GM19099 (cell line): ENCODE data around the gene FOXJ1.

ENCODE experiments used
- POLR2A ChIP-seq: IDR thresholded peaks from 3 replicates; pipeline ENCODE4 v1.6.1; 2011; ENCODE audit warnings: low read depth; ENCODE audit not compliant: insufficient read length; ENCODE audit errors: extremely low read depth

The FOXJ1 gene

DNA sequence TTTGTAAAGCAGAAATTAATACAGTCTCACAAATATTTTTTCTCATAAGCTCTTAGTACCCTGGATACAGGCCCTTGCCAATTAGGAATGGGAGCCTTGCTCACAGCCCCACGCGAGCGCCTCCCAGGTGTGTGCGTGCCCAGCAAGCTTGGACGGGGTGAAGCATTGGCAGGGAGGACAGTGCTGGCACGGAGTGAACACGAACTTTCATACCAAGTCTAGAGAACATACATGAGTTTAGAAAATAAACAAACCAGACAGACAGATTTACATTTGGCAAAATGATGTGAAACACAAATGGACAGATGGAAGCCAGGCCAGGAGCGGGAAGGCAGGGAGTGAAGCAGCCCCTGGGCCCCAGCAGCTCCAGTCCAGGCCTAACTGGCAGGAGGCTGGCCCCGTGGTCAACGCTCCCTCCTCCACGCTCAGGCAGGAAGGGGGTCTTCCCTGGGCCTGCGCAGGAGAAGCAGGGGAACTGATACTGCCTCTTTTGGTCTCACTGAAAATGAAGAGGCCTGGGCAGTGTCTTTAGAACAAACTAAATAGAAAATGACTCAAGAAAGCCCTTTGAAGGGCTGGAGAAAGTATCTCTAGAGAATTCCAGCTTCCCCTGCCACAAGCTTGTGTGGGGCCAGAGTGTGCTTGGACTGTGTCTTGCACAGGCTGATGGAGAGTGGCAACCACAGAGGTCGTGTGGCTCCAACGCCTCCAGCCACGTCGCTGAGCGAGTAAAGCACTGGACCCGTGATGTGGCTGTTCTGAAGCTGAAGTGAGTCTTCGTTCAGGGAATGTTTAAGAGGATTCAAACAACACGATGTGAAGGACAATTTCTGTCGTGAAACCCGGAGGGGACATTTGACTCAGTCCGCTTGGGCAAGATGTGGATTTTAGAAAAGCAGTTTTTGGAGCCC lies 9.9 kb upstream of the FOXJ1 start:
- TF ChIP-seq POLR2A, result no peak

DNA sequence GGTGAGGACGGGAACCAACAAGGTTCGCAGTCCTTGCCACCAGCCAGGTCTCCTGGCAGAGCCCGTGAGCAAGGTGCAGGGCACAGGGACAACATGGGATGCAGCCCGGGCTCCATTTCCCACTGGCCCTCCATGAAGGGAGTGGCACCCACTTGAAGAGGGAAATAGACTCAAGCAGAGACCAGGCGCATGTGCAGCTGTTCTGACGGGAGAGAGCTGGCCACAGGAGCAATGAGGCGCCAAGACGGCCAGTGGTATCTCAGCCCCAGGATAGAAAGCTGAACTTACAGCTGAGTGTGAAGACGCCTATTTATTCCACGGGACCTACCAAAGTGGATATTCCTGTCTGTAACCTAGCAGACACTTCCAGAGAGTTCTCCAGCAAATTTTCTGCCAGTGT lies 8.2 kb upstream of the FOXJ1 start:
- no peak for TF ChIP-seq POLR2A

DNA sequence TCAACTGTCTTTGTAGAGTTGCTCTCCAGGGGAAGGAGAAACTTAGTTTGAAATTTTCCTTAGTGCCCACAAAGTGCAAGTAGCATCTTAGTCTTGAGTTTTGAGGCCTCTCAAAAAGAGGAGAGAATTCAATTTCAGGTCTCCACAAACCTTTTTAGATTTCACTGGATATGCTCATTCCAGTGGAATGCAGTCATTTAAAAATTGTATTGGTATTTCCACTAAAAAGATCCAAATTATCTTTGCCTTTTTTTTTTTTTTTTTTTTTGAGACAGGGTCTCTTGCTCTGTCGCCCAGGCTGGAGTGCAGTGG lies 6.9 kb upstream of the FOXJ1 start:
- no peak for TF ChIP-seq POLR2A

DNA sequence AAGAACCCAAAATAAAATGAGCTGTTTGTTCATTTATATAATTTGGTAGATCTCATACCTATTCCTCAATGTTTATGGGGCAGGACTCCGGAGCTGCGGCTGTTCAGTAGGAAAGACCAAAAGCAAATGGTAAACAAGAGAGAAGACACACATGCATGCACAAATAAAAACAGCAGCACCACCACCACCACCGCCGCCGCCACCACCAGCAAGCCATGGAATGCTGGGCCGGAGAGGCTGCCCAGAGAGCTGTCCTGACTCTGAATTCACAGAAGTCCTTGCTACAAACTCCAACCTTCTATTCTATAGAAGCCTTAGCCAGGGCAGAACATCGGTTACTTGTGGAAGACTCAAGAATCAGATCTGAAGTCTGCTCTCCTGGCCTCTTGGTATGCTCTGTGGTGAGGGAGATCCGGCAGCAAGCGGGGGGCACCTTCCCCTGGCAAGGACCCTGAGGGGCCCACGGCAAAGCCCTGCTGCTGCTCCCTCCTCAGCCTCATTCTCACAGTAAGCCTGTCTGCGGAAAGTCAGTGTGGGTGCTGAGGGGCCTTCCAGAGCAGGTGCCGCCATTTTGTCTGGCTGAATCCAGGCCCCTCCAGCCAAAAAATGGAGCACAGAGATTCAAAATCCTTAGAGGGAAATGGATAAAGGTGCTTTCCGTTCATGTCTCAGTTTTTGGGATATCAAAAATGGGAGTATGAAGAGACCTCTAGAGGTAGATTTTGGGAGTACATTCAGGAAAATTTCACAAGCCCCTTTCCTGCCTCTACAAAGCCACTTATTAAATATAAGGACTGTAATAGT lies 6.4 kb upstream of the FOXJ1 start:
- TF ChIP-seq POLR2A, result no peak

DNA sequence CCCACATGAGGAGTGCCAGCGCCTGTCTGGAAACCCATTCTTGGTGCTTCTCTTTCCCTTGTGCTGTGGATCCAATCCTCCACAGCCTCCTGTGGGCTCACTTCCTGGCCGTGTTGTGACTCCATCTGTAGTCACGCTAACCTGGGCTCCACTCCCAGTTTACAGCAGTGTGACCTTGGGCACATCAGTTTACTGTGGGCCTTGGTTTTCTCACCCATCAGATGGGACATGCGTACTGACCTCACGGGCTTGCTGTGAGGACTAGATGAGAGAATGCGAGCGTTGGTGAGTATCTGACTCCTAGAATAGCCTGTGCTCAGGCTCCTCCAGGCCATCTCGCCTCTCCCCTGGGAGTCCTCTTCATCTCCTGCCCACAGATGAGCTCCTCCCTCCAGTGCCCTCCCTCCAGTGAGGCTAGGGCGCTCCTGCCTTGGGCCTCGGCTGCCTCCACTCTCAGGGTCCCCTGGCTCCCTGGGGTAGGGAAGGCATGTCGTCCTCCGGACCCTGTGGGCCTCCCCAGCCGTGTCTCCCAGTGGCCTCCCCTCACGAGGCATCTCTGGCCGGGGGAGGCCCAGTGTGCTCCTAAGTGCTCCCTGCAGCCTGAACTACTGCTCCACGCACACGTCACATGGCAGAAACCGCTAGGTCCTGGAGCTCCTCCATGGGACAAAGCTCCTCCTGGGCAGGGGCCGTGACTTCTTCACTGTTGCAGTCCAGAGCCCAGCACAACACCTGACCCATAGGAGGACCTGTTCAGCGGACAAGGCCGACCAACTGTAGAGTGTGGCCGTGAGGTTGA lies 5.2 kb upstream of the FOXJ1 start:
- no peak for TF ChIP-seq POLR2A

DNA sequence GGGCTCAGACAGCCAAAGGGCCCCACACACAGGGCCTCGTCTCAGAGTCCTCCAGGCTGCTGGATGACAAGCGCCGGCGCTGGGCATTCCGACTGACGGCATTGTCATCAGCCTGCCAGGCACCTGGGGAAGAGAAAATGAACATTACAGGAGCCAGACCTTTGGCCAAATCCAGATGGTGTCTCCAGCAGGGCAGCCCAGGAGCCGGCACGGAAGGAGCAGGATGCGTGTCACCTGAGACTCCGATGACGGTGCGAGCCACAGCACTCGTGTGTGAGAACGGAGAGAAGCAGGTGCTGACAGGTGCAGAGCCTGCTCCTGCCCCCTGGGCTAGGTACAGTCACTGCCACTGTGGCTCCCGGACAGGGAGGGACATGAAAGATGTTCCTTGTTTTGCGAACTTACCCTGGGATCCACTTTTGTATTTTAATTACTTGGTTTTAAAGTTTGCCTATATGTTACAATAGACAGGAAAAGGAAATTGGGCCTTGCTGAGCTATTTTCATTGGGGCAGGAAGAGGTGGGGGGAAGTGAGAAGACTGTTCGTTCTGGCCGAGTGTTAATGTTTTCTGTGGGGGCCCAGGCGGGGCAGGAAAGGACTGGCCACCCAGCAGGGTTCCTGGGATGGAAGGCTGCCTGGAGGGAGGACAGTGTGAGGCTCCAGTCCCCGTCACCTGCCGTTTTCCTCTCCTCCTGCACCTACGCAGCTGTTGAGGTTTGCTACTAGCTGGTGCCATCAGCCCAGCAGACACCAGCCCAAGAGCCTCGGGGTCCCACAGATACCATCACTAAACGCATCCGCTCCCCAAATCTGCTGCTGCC lies 4.4 kb upstream of the FOXJ1 start:
- TF ChIP-seq POLR2A, result peak; percentile 16

DNA sequence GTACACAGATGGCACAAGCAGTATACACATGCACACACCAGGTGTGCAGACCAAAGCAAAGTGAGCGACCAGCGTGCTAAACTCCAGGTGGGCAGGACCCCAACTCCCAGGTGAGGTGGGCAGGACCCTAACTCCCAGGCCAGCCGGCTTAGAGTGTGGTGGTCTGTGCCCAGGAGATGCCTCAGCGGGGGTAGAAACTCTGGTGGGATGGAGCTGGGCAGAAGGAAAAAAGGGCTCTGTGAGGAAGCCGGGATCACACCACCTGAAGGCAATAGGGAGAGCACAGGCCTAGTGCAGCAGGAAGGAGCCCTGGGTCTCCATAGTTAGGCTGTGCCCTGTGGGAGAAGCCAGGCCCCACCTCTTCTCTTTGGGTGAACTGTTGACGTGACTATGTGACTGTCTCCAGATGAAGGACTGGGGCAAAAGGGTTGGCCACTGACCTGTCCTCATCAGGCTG lies 1.6 kb upstream of the FOXJ1 start:
- TF ChIP-seq POLR2A, result no peak

DNA sequence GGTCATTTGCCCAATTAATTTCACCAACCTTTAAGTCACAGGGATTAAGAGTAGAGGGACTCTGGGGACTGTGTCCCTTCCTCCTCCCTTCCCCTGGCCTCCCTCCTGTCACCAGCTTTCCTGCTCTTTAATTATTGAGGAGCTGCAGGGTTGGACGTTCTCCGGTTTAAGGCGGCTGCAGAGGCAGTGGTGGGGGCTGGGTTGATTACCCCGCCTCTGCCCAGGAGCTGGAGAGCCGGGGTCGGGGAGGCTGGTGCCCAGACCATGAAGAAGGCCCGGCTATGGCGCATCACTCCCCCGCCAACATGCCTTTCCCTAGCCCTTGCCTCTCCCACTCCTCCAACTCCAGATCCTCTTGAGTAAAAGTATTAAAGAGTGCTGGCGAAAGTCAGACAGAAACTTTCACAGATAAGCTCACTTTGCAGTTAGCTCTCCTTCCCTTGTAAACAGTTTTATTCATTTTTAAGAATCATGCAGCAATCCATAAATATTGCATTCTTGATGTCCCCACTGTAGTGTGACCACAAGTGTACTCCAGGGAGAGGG lies 1.1 kb upstream of the FOXJ1 start:
- no peak for TF ChIP-seq POLR2A

DNA sequence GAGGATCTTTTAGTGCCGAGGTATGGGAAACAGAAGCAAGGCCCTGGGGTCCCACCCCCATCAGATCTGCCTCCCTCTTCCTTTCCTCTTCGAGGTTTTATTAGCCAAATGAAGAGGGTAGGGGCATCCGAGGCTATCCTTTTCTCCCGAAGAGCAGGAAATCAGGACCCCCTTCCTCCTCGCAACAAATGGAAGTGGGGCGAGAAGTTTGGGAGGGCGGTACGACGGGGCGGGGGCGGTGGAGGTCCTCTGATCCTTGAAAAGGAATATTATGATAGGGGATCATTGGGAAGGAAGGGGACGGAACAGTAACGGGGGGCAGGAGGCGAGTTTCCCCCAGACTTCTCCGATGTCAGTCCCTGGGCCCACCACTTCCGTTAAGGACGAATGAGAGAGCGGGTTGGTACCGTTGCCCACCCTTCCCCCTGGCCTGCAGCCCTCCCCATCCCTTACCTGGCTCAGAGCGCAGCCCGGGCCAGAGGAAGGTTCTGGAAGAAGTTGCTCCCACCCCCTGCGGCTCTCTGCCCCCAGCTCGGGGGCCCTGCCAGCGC lies 309 bp downstream of the FOXJ1 start:
- no peak for TF ChIP-seq POLR2A

DNA sequence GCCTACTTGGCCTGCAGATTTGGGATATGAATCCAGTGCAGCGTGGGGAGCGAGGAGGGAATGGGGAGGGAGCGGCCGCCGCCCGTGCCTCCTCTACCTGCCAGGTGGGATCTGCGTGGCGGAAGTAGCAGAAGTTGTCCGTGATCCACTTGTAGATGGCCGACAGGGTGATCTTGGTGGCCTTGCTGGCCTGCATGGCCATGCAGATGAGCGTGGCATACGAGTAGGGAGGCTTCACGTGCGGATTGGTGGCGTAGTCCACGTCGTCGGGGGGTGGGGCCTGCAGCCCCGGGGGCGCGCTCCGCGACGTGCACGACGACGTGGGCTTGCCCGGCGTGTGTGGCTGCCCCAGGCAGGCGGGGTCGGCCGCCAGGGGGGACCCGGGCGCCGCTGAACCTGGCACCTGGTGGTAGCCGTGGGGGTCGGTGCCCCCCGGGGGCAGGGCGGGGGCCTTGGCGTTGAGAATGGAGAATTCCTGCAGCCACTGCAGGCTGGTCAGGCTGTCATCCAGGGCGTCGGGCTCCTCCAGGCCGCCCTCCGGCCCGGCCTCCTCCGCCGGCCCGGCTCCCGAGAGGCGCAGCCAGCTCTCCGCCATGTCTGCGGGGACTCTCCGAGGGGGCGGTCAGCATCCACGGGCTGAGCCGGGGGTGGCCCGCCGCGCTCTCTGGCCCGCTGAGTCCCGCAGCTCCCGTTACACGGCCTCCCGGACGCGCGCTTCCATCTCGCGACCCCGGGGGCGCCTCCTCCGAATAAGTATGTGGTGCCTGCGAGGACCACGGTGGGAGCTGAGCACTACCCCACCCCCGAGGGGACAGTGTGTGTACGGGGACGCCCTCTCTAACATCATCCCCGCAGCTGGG lies 1.0 kb downstream of the FOXJ1 start:
- TF ChIP-seq POLR2A, result no peak

DNA sequence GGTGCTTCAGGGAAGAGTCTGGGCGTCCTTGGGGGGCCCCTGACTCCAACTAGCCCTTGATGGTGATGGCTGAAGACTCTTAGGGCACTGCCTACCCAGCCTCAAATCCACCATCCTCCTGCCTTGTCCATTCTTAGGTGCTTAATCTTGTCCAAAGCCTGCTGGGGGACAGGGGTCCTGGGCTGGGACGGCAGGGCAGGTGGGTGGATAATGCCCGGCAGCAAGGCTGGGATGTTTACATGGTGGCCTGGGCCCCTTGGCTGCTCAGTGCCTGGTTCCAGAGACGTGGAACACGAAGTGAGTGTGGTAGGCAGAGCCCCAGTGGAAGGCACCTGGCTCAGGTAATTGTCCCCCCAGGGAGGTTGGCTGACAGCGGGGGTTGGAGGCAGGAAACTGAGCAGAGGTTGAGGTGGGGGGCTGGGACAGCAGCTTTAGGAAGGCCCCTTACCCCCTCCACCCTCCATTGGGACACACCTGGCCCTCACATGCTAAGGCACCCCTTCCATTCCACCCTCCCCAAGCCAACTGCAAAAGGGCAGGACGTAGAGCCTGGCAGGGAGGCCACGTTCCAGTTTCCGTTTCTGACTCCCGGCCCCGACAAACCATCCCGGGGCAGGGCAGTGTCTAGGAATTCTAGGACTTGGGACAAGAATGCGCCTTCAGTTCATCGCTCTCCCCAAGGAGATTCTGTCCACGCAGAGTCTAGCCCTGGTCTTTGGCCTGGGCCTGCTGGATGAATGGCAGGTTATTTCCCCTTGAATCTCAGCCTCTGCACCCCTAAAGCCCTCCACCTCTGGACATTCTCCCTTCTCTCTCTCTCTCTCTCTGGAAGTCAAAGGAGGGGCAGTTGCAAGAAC lies 1.9 kb downstream of the FOXJ1 start:
- TF ChIP-seq POLR2A, result no peak

DNA sequence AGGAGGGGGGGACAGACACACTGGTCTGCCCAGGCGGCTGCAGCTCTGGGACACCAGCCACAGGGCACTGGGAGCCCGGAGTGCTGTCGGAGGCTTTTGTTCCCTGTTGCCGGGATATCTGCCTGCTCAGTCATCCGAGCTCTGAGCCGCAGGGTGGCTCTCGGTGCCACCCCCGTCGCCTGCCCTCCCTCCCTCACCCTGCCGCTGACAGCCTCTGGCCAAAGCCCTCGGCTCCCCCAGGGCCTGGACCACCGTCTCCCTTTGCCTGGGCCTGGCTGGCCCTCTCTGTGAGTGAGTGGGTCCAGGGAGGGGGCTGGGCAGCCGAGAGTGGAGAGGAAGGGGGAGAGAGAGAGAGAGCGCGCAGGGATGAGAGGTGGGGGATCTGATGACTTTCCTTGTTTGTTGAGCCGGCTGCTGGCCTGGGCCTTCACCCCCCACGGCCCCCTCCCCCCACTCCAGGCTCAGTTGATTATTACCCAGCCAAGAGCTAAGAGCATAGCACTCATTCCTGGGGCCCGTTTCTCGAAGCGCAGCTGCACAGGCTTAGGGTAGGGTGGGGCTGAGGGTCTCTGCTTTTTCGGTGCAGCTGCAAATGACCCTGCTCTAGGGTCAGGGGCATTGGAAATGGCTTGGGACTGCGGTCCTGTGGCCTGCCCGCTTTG lies 2.7 kb downstream of the FOXJ1 start:
- TF ChIP-seq POLR2A, result no peak
